GM21381 (cell line): ENCODE measurements around the gene ODAD4.

Source experiments
- ATAC-seq: cut with Tn5 transposase; IDR thresholded peaks from one replicate; pipeline ENCODE4 v1.9.1; 2021; ENCODE audit warnings: mild to moderate bottlenecking, moderate library complexity; ENCODE audit not compliant: unreplicated experiment

ODAD4 gene

GRCh38 chr17:41968676-41969075 lies 38.3 kb downstream of the ODAD4 start:
- no peak for ATAC-seq

GRCh38 chr17:41970901-41971331 lies 40.5 kb downstream of the ODAD4 start:
- ATAC-seq: no peak

GRCh38 chr17:41971721-41972523 lies 41.5 kb downstream of the ODAD4 start:
- no peak for ATAC-seq

GRCh38 chr17:41972571-41973407 lies 42.4 kb downstream of the ODAD4 start:
- no peak for ATAC-seq

- ATAC-seq: no peak
Observed at GRCh38 chr17:41973408-41973811, 43.0 kb downstream of the ODAD4 start.

- no peak for ATAC-seq
Observed at GRCh38 chr17:41974031-41974430, 43.6 kb downstream of the ODAD4 start.

- no peak for ATAC-seq
Observed at GRCh38 chr17:41974658-41975057, 44.2 kb downstream of the ODAD4 start.

GRCh38 chr17:41975099-41976083 lies 45.0 kb downstream of the ODAD4 start:
- ATAC-seq: no peak

GRCh38 chr17:41976142-41976768 lies 45.8 kb downstream of the ODAD4 start:
- ATAC-seq: no peak

GRCh38 chr17:41977991-41978390 lies 47.6 kb downstream of the ODAD4 start:
- ATAC-seq: no peak

- ATAC-seq: no peak
Observed at GRCh38 chr17:41982026-41982760, 51.8 kb downstream of the ODAD4 start.

GRCh38 chr17:41984454-41984853 lies 54.0 kb downstream of the ODAD4 start:
- ATAC-seq: no peak

- no peak for ATAC-seq
Observed at GRCh38 chr17:41985919-41986318, 55.5 kb downstream of the ODAD4 start.

GRCh38 chr17:41986634-41987033 lies 56.2 kb downstream of the ODAD4 start:
- no peak for ATAC-seq

- no peak for ATAC-seq
Observed at GRCh38 chr17:41987642-41988041, 57.2 kb downstream of the ODAD4 start.

- ATAC-seq: no peak
Observed at GRCh38 chr17:41988418-41988817, 58.0 kb downstream of the ODAD4 start.

- ATAC-seq: no peak
Observed at GRCh38 chr17:41989702-41990419, 59.4 kb downstream of the ODAD4 start.

- ATAC-seq: no peak
Observed at GRCh38 chr17:41992576-41992975, 62.2 kb downstream of the ODAD4 start.

- ATAC-seq: no peak
Observed at GRCh38 chr17:41996855-41997164, 66.4 kb downstream of the ODAD4 start.
